Activated CD8-positive, alpha-beta memory T cell treated with anti-CD3 and anti-CD28 coated beads, Interleukin-2, amount 50 U/mL, for 48 hours (primary cell): ENCODE measurements around the gene RC3H2.
"Not testable (repeated sequence)": the region's sequence is repeated elsewhere in the genome, so short reads cannot be mapped to it uniquely, and the experiment has no call there.

ENCODE experiments used
- DNase-seq: peaks from one replicate; pipeline ENCODE4 v3.0.0-alpha.2; 2020

RC3H2 gene

GRCh38 chr9:122912964-122913673 lies 8.0 kb upstream of the RC3H2 start, which contains the start of gene ZBTB6:
ZBTB6 (minus strand) TSS chr9:122913323; CDS start chr9:122912072, 1,251 bp downstream.
- DNase-seq: peak; percentile 80

GRCh38 chr9:122912671-122912963 lies 7.5 kb upstream of the RC3H2 start:
- DNase-seq: no peak

- DNase-seq: not testable (repeated sequence)
Measured at GRCh38 chr9:122906122-122906521, 963 bp upstream of the RC3H2 start.

DNA sequence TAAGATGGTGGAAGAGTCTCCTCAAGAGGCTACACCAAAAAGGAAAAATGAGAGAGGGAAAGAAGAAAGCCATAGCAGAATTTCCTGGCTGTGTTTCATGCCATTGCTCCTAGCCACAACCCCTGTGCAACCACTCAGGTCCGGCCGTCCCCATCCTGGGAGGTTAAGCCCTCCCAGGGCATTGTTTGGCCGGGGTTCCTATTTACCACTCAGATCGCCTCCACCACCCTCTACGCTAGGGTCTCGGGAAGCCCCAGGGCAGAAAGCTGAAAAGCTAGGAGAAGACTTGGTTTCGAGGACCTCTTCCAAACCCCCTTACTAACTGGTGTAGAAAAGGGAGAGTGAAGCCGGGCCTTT lies 715 bp downstream of the RC3H2 start:
- DNase-seq: peak; percentile 74

DNA sequence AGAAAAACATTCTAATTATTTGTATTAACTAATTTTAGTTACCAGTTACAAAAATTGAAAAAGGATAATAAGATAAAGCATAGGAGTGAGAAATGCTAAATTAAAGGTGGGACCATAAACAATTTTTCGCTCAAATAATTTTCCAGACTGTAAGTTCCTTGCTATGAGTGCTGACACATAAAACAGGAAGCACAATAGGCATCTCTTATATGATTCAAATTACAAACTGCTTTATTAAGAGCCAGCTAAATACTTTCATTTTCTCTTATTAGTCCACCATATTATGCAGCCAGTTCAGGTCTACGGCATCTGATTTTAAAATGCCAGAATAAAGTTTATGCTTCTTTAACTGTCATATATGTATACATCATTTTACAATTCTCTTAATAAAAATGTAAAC lies 4.4 kb downstream of the RC3H2 start:
- no peak for DNase-seq

GRCh38 chr9:122897969-122898368 lies 7.2 kb downstream of the RC3H2 start:
- no peak for DNase-seq

DNA sequence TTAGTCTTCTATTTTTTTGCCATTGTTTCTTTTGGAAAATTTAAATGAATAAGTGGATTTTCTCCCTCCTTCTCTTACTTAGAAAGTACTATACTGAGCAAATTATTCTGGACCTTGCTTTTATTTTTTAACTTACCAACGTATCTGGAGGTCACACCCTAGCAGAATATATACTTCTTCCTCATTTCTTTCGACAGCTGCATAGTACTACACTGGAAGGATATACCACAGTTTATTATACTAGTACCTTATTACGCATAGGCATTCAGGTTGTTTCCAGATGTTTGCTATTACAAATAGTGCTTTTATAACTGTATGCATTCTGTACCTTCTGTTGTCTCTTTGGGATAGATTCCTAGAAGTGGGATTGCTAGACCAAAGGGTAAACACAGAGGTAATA lies 16.7 kb downstream of the RC3H2 start:
- no peak for DNase-seq

DNA sequence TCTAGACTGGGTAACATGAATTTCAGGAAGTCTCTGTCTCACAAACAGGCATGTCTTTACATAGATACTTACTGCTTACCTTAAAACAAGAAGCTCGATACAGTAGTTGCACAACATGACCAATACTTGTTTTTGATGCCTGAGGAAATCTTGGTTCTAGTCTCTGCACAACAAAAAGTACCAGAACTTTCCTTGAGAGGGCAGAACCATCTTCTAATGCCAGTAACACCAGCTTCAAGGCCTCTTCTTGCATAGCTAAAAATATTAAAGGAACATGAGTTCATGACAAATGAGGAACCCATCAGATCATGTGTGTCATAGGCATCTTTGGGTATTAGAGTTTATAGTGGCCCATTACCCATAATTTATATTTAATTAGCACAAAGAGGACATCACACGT lies 22.0 kb downstream of the RC3H2 start:
- no peak for DNase-seq

- no peak for DNase-seq
Measured at GRCh38 chr9:122879443-122879842, 25.7 kb downstream of the RC3H2 start.

- no peak for DNase-seq
Measured at GRCh38 chr9:122875523-122875922, 29.6 kb downstream of the RC3H2 start.

DNA sequence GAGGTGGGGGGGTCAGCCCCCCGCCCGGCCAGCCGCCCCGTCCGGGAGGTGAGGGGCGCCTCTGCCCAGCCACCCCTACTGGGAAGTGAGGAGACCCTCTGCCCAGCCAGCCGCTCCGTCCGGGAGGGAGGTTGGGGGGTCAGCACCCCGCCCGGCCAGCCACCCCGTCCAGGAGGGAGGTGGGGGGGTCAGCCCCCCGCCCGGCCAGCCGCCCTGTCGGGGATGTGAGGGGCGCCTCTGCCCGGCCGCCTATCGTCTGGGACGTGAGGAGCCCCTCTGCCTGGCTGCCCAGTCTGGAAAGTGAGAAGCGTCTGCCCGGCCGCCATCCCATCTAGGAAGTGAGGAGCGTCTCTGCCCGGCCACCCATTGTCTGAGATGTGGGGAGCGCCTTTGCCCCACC lies 37.9 kb downstream of the RC3H2 start:
- DNase-seq: not testable (repeated sequence)

DNA sequence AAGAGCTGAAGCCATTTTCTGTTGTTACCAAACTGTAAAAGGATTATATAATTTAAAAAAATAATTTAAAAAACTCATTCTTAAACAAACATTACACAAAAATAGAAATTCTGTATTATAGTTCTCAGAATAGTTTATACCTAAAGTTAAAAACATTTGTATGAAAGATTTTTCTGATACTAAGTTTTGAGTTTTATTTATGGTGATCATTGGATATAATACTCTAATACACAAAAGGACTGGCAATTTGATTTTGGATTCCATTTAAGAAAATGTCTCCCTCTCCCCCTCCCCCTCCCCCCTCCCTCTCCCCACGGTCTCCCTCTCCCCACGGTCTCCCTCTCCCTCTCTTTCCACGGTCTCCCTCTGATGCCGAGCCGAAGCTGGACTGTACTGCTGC lies 39.1 kb downstream of the RC3H2 start:
- no peak for DNase-seq

- DNase-seq: no peak
Measured at GRCh38 chr9:122865300-122865699, 39.9 kb downstream of the RC3H2 start.

DNA sequence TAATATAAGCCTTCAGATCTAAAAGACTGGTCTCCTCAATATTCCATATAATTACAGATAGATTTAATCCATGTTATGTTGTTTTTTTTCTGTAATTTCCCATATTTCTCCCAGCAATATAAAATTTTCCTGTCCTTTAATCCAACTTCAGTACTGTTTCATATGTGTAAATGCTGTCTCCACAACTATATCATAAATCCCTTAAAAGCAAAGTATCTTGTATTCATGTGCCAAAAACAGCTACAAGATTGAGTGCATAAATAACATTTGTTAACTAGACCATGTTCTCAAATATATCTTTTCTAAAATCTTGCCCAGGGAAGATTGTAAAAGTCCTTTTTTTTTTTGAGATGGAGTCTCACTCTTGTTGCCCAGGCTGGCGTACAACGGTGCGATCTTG lies 41.8 kb downstream of the RC3H2 start:
- no peak for DNase-seq

DNA sequence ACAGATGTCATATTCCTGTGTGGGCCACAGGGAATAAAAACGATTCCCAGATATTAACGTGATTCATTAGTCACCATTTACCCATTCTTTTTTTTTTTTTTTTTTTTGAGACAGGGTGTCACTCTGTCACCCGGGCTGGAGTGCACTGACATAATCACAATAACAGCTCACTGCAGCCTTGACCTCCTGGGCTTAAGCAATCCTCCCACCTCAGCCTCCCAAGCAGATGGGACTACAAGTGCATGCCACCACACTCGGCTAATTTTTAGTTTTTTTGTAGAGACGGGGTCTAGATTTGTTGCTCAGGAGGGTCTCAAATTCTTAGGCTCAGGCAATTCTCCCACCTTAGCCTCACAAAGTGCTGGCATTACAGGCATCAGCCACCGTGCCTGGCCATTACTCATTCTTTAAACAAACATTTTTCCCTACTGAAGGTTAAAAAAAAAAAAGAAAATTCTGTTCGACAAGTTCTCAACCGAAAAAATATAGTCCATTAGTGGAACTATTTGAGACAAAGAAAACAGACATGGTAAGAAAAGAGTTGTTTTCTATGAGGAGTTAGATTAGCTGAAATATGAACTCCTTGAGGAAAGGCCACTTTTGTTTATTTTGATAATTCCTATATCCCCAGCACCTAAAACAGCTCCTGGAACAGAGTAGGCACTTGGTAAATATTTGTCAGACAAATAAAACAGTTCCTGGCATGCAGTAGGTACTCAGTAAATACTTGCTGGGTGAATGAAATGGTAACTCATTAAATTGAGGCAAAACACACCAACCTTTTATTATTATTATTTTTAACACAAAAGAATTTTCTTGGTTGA lies 44.6 kb downstream of the RC3H2 start:
- no peak for DNase-seq

DNA sequence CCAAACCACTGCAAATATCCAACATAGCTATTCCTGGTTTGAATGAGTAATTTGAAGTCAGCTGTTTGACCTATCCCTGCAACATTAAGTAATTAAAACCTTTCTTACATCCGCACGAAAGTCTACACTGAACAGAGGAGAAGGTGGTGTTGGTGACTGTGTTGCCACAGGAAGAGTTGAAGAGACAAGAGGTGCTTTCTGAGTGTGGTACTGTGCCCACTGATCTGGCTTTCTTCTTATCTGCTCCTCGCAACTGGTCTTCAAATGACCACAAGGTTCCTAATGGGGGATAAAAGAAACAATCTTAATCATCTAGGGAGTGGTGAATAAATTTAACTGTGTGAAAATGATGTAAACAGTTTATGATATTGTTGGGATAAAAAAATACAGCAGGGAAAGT lies 47.3 kb downstream of the RC3H2 start:
- DNase-seq: no peak

GRCh38 chr9:122852085-122852786 lies 52.9 kb downstream of the RC3H2 start:
- not testable (repeated sequence) for DNase-seq

DNA sequence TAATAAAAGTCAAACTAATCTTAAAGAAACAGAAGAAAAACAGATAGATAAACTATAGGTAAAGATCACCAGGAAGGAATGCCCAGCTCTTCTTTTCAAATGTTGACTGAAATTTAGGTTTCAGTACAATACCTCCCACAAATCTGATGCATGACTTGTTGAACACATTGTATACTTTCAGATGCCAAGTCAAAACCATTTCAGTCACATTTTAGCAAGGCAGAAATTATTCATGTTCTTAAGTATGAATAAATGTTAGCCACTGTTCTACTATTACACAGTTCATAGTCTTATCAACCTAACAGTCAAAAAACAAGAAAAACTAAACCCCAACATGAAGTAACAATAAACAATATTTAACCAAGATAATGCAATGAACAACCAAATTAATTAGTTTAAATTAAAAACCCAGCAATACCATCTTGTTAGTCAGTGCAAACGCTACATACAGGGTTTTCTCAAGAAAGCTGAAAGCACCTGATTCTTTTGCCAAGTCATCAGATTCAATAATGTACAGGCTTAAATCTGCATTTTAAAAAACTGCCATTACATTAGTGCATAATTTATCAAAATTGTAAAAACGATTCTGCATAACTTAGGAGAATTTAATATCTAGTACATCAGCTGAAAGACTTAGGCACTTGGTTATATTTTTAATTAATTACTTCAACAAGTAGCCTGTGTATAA lies 56.8 kb downstream of the RC3H2 start:
- no peak for DNase-seq

DNA sequence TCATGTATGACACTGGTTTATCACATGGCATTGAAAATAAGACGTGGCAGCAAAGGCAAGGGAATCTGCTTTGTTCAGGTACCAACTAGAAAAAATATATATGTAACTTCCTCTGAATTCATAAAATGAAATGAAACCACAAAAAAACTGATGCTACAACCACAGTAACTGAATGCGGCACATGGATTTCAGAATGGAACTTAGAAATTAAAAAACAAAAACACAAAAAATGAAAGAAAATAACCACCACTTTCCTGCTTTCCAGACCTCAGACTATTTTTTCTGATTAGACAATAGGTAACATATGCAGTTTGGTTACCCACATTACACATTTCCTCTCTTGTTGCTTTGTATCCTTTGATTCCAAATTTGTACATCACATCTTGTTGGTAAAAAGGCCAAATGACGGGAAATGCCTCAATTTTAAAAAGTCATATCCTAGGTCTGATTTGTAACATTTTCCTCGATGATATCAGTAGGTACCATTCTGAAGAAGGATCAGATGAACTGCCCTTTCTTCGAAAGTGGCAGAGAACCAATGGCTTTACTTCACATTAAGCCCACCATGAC lies 58.7 kb downstream of the RC3H2 start:
- no peak for DNase-seq

DNA sequence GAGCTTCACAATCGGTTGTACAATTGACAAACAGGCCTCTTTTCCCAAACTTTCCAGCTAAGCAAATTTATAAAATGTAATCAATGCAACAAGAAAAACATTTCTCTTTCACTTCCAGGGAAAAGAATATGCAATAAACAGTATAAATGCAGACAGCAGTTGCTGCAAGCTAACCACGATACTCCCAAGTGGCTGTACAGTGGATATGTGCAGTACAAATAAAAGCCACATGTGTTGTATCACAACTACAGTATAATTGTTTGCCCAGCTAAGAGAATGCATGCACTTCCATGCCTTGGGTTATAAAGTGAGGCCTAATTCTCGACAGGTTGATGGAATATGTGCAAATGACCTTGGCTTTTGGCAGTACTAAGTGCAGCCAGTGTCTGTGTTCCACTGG lies 60.0 kb downstream of the RC3H2 start:
- DNase-seq: no peak

DNA sequence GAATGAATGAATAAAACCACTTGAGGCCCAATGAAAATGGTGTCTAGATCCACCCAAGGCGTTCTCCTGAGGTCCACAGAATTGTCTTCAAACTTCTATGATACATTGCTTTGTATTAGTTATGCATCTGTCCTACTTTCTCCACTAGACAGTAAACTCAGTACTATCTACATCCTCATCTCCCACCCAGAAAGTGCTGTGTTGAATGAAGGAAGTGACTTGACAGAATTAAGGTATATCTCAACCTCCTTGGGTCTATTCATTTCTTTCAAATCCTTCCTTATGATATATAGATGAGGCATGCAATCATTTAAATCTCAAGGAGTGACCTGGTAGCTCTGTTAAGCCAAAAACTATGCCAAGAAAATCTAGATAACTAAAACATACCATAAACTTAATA lies 61.0 kb downstream of the RC3H2 start:
- DNase-seq: no peak

GRCh38 chr9:122841501-122841900 lies 63.7 kb downstream of the RC3H2 start:
- DNase-seq: no peak

DNA sequence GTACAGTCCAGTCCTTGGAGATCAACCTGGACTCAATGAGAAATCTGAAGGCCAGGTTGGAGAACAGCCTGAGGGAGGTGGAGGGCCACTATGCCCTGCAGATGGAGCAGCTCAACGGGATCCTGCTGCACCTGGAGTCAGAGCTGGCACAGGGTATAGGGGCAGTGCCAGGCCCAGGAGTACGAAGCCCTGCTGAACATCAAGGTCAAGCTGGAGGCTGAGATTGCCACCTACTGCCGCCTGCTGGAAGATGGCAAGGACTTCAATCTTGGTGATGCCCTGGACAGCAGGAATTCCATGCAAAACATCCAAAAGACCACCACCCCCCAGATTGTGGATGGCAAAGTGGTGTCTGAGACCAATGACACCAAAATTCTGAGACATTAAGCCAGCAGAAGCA lies 66.7 kb downstream of the RC3H2 start:
- DNase-seq: not testable (repeated sequence)
